NT2/D1 (cell line): ENCODE data around the gene GGA1.

ENCODE experiments used
- SUZ12 ChIP-seq: IDR thresholded peaks from 2 replicates; pipeline ENCODE4 v1.6.1; 2011; ENCODE audit not compliant: insufficient read length, insufficient read depth; ENCODE audit errors: extremely low read depth
- YY1 ChIP-seq: IDR thresholded peaks from 2 replicates; pipeline ENCODE4 v1.6.1; 2011; ENCODE audit not compliant: insufficient read length, insufficient read depth
- ZNF274 ChIP-seq: IDR thresholded peaks from 2 replicates; pipeline ENCODE4 v1.6.1; 2011; ENCODE audit warnings: mild to moderate bottlenecking, low read depth, low read length

DNA sequence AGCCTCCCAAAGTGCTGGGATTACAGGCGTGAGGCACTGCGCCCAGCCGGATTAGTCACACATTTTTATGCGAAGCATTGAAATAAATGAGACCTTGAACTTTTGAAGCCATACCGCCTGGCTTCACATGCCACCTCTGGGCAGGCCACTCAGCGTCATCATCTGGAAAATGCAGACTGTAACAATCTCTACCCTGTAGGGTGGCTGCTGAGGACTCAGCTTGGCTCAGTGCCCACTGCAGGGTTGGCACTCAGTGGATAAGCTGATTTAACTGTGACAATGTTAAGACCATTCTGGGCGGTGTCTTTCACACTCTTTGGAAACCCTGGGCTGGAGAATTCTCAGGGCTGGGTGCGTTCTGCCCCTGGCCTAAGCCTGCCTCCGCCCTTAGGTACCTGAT lies 39.3 kb downstream of the GGA1 start:
- TF ChIP-seq YY1 (no peak), SUZ12 (no peak), ZNF274 (no peak)
